H9 (cell line): ENCODE measurements around the gene TFAP2A. TPM values are rescaled to one million over a fixed set of nuclear protein-coding genes. Genes with fewer than 3 reads are reported as not detected.

Source experiments
- DNase-seq: peaks from one replicate; pipeline ENCODE4 v3.0.0-alpha.2; 2017
- H2AFZ ChIP-seq: one replicate; pipeline ENCODE4 v1.6.1; 2013; ENCODE audit warnings: mild to moderate bottlenecking, low read length, control low read depth, moderate library complexity
- H2AK5ac ChIP-seq: 2 replicates; pipeline ENCODE4 v1.6.1; 2013; ENCODE audit warnings: low read length, control low read depth, mixed read lengths; ENCODE audit not compliant: insufficient read length
- H2BK120ac ChIP-seq: one replicate; pipeline ENCODE4 v1.6.1; 2013; ENCODE audit warnings: low read depth, mild to moderate bottlenecking, low read length, control low read depth, inconsistent platforms; ENCODE audit not compliant: poor library complexity, severe bottlenecking
- H2BK12ac ChIP-seq: 2 replicates; pipeline ENCODE4 v1.6.1; 2013; ENCODE audit warnings: low read length, control low read depth, mixed read lengths, low read depth; ENCODE audit not compliant: insufficient read length
- H2BK15ac ChIP-seq: 2 replicates; pipeline ENCODE4 v1.6.1; 2013; ENCODE audit warnings: low read depth, low read length, control low read depth
- H2BK20ac ChIP-seq: one replicate; pipeline ENCODE4 v1.6.1; 2013; ENCODE audit warnings: low read depth, mild to moderate bottlenecking, low read length, control low read depth, inconsistent platforms; ENCODE audit not compliant: poor library complexity, severe bottlenecking
- H2BK5ac ChIP-seq: 2 replicates; pipeline ENCODE4 v1.6.1; 2013; ENCODE audit warnings: low read length, control low read depth, mixed read lengths; ENCODE audit not compliant: insufficient read length
- H3K14ac ChIP-seq: 2 replicates; pipeline ENCODE4 v1.6.1; 2013; ENCODE audit warnings: low read length, control low read depth; ENCODE audit not compliant: insufficient read depth
- H3K18ac ChIP-seq: 2 replicates; pipeline ENCODE4 v1.6.1; 2013; ENCODE audit warnings: low read depth, mild to moderate bottlenecking, mixed read lengths, low read length, control low read depth; ENCODE audit not compliant: insufficient read length
- H3K23ac ChIP-seq: 2 replicates; pipeline ENCODE4 v1.6.1; 2013; ENCODE audit warnings: low read length, control low read depth, mixed read lengths, low read depth; ENCODE audit not compliant: insufficient read length
- H3K23me2 ChIP-seq: 2 replicates; pipeline ENCODE4 v1.6.1; 2013; ENCODE audit warnings: low read depth, mild to moderate bottlenecking, mixed read lengths, low read length, control low read depth; ENCODE audit not compliant: insufficient read length, poor library complexity, severe bottlenecking
- H3K27ac ChIP-seq: 2 replicates; pipeline ENCODE4 v1.5.1; 2013; ENCODE audit warnings: low read length, control low read depth, mixed read lengths, low read depth; ENCODE audit not compliant: insufficient read length
- H3K27me3 ChIP-seq: 2 replicates; pipeline ENCODE4 v1.6.1; 2013; ENCODE audit warnings: low read length, control low read depth, inconsistent platforms; ENCODE audit not compliant: insufficient read depth
- H3K4ac ChIP-seq: 2 replicates; pipeline ENCODE4 v1.6.1; 2013; ENCODE audit warnings: low read depth, mild to moderate bottlenecking, control low read depth, inconsistent platforms, low read length, moderate library complexity
- H3K4me1 ChIP-seq: 2 replicates; pipeline ENCODE4 v1.6.1; 2013; ENCODE audit warnings: low read length, control low read depth, inconsistent platforms; ENCODE audit not compliant: insufficient read depth
- H3K4me2 ChIP-seq: 2 replicates; pipeline ENCODE4 v1.6.1; 2013; ENCODE audit warnings: low read length, control low read depth, mixed read lengths; ENCODE audit not compliant: insufficient read length, insufficient read depth
- H3K56ac ChIP-seq: 2 replicates; pipeline ENCODE4 v1.6.1; 2013; ENCODE audit warnings: low read depth, mild to moderate bottlenecking, mixed read lengths, low read length, control low read depth; ENCODE audit not compliant: insufficient read length
- H3K79me1 ChIP-seq: 2 replicates; pipeline ENCODE4 v1.6.1; 2013; ENCODE audit warnings: low read depth, mild to moderate bottlenecking, moderate library complexity, low read length, control low read depth, inconsistent platforms; ENCODE audit not compliant: insufficient read depth, poor library complexity, severe bottlenecking
- H3K79me2 ChIP-seq: 2 replicates; pipeline ENCODE4 v1.6.1; 2013; ENCODE audit warnings: low read length, control low read depth, inconsistent platforms; ENCODE audit not compliant: insufficient read depth
- H3K9ac ChIP-seq: 2 replicates; pipeline ENCODE4 v1.6.1; 2013; ENCODE audit warnings: low read length, control low read depth, mixed read lengths; ENCODE audit not compliant: insufficient read length; ENCODE audit errors: extremely low read depth
- H3K9me3 ChIP-seq: one replicate; pipeline ENCODE4 v1.6.1; 2013; ENCODE audit warnings: low read depth, low read length, inconsistent platforms; ENCODE audit not compliant: control insufficient read depth
- H3T11ph ChIP-seq: one replicate; pipeline ENCODE4 v1.6.1; 2013; ENCODE audit warnings: mild to moderate bottlenecking, low read length, control low read depth, inconsistent platforms
- H4K20me1 ChIP-seq: one replicate; pipeline ENCODE4 v1.6.1; 2013; ENCODE audit not compliant: control insufficient read depth, insufficient read length, insufficient read depth
- H4K5ac ChIP-seq: 2 replicates; pipeline ENCODE4 v1.6.1; 2013; ENCODE audit warnings: low read depth, mild to moderate bottlenecking, mixed read lengths, low read length, control low read depth; ENCODE audit not compliant: insufficient read length
- H4K8ac ChIP-seq: replicated peaks from 2 replicates; pipeline ENCODE4 v1.6.1; 2013; ENCODE audit warnings: low read length, control low read depth, mixed read lengths, low read depth; ENCODE audit not compliant: insufficient read length
- H4K91ac ChIP-seq: 2 replicates; pipeline ENCODE4 v1.6.1; 2013; ENCODE audit warnings: low read depth, mild to moderate bottlenecking, moderate library complexity, mixed read lengths, low read length, control low read depth; ENCODE audit not compliant: insufficient read length
- H3K27ac Mint-ChIP-seq, 3 experiments: 2 replicates in 2 of 3; 3 replicates in 1 of 3; pipeline ENCODE4 v1.8.0; 2020 to 2021; ENCODE audit warnings: mixed read lengths in 3 of 3, mild to moderate bottlenecking in 1 of 3, moderate library complexity in 1 of 3
- H3K27me3 Mint-ChIP-seq: 2 replicates; pipeline ENCODE4 v1.8.0; 2021; ENCODE audit warnings: low read depth, mild to moderate bottlenecking, moderate library complexity, mixed read lengths
- H3K36me3 Mint-ChIP-seq, 3 experiments: 2 replicates in 2 of 3; 3 replicates in 1 of 3; pipeline ENCODE4 v1.8.0; 2020 to 2021; ENCODE audit warnings: low read depth in 3 of 3, mixed read lengths in 3 of 3; ENCODE audit not compliant: insufficient read depth in 1 of 3
- H3K4me1 Mint-ChIP-seq, 2 experiments: 2 replicates each; pipeline ENCODE4 v1.8.0; 2020; ENCODE audit warnings: mixed read lengths in 2 of 2
- H3K4me3 Mint-ChIP-seq, 2 experiments: 2 replicates in 1 of 2; 3 replicates in 1 of 2; pipeline ENCODE4 v1.8.0; 2020 to 2021; ENCODE audit warnings: mild to moderate bottlenecking in 2 of 2, mixed read lengths in 2 of 2, moderate library complexity in 1 of 2
- H3K9me3 Mint-ChIP-seq, 2 experiments: 2 replicates in 1 of 2; 3 replicates in 1 of 2; pipeline ENCODE4 v1.8.0; 2020; ENCODE audit warnings: mild to moderate bottlenecking in 2 of 2, mixed read lengths in 2 of 2, moderate library complexity in 1 of 2
- WGBS: extraction: QIAGEN DNeasy Blood & Tissue Kit; methylation state at CpG from one replicate; pipeline ENCODE4 v1.1.7; 2013; ENCODE audit warnings: missing lambda C conversion rate, low lambda C conversion rate, mixed read lengths; ENCODE audit not compliant: insufficient read length; ENCODE audit errors: extremely low coverage; 5-methylcytosine and 5-hydroxymethylcytosine counted together
- total RNA-seq: library from RNA; stranded (reverse); gene quantifications from 2 replicates; pipeline ENCODE4 v1.2.1, GENCODE V29; 2021
- TF ChIP-seq, protein P1 (sequence below): fragments of 200-600 bp; sonication (generic); conservative IDR thresholded peaks from 3 replicates; pipeline ENCODE4 v1.8.0; 2021; ENCODE audit warnings: antibody characterized with exemption, mild to moderate bottlenecking

Gene TFAP2A
- total RNA-seq, 1 experiment from 2014 or later, result 2.6 TPM

GRCh38 chr6:10448096-10448495, 33.2 kb upstream of the TFAP2A start:
- Histone ChIP-seq H2AFZ (no peak overlapping the region), H3K79me2 (no peaks in the 10 kb centered on the region), H2BK15ac (no peak overlapping the region), H4K8ac (no peak overlapping the region), H4K20me1 (no peaks in the 10 kb centered on the region), H2AK5ac (no peak overlapping the region), H4K91ac (no peak overlapping the region), H2BK120ac (no peak overlapping the region), H3K4me1 (no peaks in the 10 kb centered on the region), H3K9me3 (no peaks in the 10 kb centered on the region), H3K4me2 (no peak overlapping the region), H3K23ac (no peak overlapping the region), H2BK12ac (no peak overlapping the region), H3K79me1 (no peaks in the 10 kb centered on the region), H3K56ac (no peak overlapping the region), H3T11ph (no peak overlapping the region), H3K9ac (no peak overlapping the region), H2BK5ac (no peak overlapping the region), H3K23me2 (no peaks in the 10 kb centered on the region), H3K18ac (no peak overlapping the region), H3K14ac (no peak overlapping the region), H4K5ac (no peak overlapping the region), H3K27ac (no peak overlapping the region), H3K4ac (no peak overlapping the region), H2BK20ac (no peak overlapping the region), H3K27me3 (no peaks in the 10 kb centered on the region)
- Mint-ChIP-seq H3K4me1 (peaks cover 0 to 7% of the 10 kb centered on the region in 2 experiments; a peak in 2 of 4 replicates), H3K27me3 (no peaks in the 10 kb centered on the region; the same call in 1 of the 2 replicates), H3K4me3 (no peak overlapping the region), H3K27ac (no peak overlapping the region), H3K9me3 (no peaks in the 10 kb centered on the region), H3K36me3 (no peaks in the 10 kb centered on the region)
- no peak for DNase-seq
- TF ChIP-seq, protein P1, sequence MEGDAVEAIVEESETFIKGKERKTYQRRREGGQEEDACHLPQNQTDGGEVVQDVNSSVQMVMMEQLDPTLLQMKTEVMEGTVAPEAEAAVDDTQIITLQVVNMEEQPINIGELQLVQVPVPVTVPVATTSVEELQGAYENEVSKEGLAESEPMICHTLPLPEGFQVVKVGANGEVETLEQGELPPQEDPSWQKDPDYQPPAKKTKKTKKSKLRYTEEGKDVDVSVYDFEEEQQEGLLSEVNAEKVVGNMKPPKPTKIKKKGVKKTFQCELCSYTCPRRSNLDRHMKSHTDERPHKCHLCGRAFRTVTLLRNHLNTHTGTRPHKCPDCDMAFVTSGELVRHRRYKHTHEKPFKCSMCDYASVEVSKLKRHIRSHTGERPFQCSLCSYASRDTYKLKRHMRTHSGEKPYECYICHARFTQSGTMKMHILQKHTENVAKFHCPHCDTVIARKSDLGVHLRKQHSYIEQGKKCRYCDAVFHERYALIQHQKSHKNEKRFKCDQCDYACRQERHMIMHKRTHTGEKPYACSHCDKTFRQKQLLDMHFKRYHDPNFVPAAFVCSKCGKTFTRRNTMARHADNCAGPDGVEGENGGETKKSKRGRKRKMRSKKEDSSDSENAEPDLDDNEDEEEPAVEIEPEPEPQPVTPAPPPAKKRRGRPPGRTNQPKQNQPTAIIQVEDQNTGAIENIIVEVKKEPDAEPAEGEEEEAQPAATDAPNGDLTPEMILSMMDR, result no peak
- WGBS, result no CpG with 5 or more reads among the region's 1 CpG
